ENCODE results near the gene GRM8.

The GRM8 gene

DNA sequence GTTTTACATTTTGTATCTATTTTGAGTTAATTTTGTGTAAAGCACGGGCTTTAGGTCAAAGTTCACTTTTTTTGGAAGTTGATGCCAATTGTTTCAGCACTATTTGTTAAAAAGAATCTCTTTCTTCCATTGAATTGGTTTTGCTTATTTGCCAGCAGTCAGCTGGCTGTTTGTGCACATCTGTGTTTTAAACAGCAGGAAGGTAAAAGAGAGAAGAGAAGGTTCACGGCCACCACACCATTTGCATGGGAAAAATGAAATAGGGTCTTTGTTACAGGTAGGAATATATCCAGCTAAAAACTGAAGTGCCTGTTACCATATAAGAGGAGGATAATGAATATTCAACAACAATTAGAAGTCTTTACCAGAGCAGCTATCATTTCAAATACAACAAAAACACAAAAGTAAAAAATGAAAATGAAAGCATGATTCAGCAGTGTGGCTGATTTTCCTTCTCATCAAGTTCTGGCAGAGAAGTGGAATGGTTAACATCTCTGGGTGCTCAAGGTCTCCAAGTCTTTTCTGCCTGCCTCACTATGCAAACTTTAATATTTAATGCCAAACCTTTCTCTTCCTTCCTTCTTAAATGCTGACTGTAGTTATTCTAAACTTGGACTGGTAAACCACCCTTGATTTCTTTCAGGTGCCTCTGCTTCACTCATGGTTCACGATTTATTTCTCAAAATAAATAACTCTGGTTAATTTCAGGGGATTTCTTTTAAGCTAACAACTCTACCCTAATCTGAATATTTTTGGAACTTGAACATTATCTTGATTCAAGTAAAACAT, 841.5 kb downstream of the GRM8 start:
- no peak for DNase-seq (ENCODE audit: low read depth, low spot score)

GRCh38 chr7:126403040-126403439, 849.7 kb downstream of the GRM8 start:
- no peak overlapping the region for H3K27ac ChIP-seq
- no peak for DNase-seq (ENCODE audit: low read depth, low spot score)

More for the DNA sequence above, 841.5 kb downstream of the GRM8 start:
- no peak overlapping the region for H3K27ac ChIP-seq

- no peak overlapping the region for H3K27ac ChIP-seq
- no peak for DNase-seq (ENCODE audit: low read depth, low spot score)
Measured at GRCh38 chr7:126401918-126402317, 850.8 kb downstream of the GRM8 start.

DNA sequence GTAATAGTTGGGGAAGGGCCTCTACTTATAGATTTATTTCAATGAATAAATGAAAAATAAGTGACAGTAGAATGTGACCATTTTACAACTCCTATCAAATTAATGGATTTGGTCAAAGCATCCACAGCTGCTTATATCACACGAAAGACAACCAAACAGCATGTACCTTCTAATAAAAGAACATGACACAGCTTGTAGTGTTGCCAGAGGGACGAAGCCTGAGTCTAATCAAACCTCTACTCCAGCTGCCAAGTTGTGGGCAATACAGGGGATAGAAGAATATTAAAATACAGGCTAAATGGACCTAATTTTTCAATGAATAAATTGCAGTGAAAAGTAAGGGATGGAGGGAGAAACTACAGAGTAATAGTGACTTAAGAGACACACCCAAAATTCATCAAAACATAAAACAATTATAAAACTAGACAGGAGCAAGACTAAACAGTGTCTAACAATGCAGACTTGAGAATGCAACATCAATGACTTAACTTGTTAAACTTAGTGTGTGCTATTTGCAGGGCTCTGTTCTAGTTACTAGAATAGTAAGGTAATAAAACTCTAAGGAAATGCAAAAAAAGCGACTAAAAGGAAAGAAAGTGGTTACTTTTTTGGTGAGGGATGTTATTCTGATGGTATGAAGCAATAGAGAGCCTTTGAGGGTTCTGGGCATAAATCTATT, 853.8 kb downstream of the GRM8 start:
- no peak overlapping the region for H3K27ac ChIP-seq
- no peak for DNase-seq (ENCODE audit: low read depth, low spot score)

DNA sequence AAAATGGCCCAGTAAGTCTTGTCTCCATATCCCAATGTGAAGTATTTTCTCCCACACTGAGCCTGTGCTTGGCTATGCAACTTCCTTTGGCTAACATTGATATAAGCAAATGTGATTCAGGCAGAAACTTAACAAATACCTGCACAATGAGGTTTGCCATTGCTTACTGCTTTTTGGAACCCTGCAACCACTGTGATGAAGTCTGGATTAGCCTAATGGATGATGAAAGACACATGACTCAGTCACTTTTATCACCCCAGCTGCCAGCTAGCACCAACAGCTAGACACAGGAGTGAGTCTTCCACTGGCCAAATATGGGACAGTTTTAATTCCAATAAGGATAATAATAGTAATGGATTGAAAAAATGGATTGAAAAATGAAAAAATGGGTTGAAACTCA, 854.5 kb downstream of the GRM8 start:
- no peak overlapping the region for H3K27ac ChIP-seq
- peak; percentile 0 for DNase-seq (ENCODE audit: low read depth, low spot score)

GRCh38 chr7:126394406-126394805, 858.3 kb downstream of the GRM8 start:
- no peak overlapping the region for H3K27ac ChIP-seq
- no peak for DNase-seq (ENCODE audit: low read depth, low spot score)

All from epithelial cell of prostate (primary cell).